Skeletal muscle satellite cell (primary cell): Measurements from ENCODE around the gene SERTAD2.

ENCODE experiments used
- H3K27me3 ChIP-seq: 2 replicates; pipeline ENCODE4 v1.7.0; 2013; ENCODE audit warnings: low read length; ENCODE audit not compliant: control insufficient read depth, insufficient read depth
- H3K36me3 ChIP-seq: 2 replicates; pipeline ENCODE4 v1.7.0; 2013; ENCODE audit warnings: mild to moderate bottlenecking, control low read depth, low read length; ENCODE audit not compliant: insufficient read depth
- H3K4me1 ChIP-seq: 2 replicates; pipeline ENCODE4 v1.7.0; 2013; ENCODE audit warnings: low read length; ENCODE audit not compliant: control insufficient read depth, insufficient read depth
- H3K4me2 ChIP-seq: 2 replicates; pipeline ENCODE4 v1.7.0; 2013; ENCODE audit warnings: mild to moderate bottlenecking, low read length
- H3K4me3 ChIP-seq: 2 replicates; pipeline ENCODE4 v1.7.0; 2013; ENCODE audit warnings: low read length
- H3K9ac ChIP-seq: 2 replicates; pipeline ENCODE4 v1.7.0; 2013; ENCODE audit warnings: mild to moderate bottlenecking, low read depth, low read length, moderate library complexity
- H3K9me3 ChIP-seq: replicated peaks from 2 replicates; pipeline ENCODE4 v1.7.0; 2013; ENCODE audit warnings: mild to moderate bottlenecking, control low read depth, low read length

The SERTAD2 gene

DNA sequence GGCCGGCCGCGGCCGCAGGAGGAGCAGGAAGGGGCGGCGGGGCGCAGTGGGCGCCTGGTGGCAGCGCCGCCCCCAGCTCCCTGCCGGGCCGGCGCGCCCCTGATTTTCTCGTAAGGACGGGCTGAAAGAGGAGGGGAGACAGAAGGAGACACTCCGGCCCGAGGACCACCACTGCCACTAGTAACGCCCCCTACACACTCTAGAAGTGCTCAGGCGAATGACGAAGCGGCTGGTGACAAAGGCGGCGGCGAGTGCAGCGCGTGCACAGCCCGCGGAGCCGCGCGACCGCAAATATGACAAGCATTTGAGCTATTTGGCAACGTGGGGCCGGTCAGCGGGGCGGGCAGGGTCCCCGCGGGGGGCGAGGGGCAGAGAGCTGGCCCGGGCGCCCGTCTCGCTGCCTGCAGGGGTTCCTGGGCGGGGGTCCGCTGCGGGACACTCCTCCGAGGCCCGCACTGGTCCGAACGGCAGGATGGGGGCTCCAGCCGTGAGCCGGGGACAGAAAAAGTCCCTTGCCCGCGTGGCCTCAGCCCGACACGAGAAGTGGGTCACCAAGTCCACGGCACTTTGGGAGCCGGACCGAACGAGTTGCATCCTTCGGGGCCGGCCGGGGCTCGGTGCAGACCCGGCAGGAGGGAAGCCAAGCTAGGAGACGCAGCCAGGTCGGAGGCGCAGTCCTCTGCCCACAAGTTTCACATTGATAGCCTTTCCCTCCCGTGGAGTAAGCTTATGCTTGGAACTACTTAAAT, 524 bp upstream of the SERTAD2 start:
- Histone ChIP-seq H3K9ac (peak overlapping the region; percentile 99), H3K4me2 (peak overlapping the region; percentile 99), H3K36me3 (no peaks in the 10 kb centered on the region), H3K4me3 (peak overlapping the region; percentile 87), H3K4me1 (peaks cover 42% of the 10 kb centered on the region), H3K9me3 (no peaks in the 10 kb centered on the region), H3K27me3 (no peaks in the 10 kb centered on the region)

DNA sequence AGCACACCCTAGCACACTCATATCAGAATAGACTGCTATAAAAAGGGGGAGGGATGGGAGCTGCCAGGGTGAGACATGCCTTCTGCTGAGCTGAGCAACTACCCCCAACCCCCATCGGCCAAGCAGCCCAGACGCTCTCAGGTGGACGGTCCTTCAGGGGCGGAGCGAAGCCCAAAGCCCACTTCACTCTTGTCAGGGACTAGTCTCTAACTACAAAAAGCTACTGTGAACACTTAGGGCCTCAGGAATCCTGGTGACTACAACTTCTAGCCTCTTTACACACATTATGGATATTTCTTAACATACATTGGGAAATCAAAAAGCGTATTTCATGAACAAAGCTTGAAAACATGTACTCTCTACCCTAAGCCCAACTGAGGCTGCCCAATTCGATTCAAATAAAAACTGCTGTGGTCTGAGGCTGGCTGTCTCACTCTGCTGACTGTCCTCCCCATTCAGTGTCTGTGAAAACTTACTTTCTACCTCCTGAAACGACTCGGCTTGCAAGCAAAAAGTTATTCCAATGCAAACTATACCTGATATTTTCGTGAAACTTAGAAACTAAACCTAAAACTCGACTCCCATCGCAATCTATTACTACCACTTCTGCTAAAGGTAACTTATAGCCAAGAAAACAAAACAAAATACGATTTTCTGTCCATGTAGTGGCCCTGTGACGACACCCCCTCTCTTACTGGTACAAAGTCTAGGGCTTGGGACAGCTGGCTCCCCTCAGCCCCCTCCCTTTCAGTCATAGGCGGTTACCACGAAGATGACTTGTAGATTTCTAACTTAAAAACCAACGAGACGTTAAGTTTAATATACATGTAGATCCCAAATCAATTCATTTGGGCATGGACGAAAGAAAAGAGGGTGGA, 1.2 kb downstream of the SERTAD2 start:
- peak overlapping the region; percentile 96 for H3K9ac ChIP-seq
- no peaks in the 10 kb centered on the region for H3K27me3 ChIP-seq
- H3K36me3 ChIP-seq: no peaks in the 10 kb centered on the region
- no peaks in the 10 kb centered on the region for H3K9me3 ChIP-seq
- peak overlapping the region; percentile 94 for H3K4me3 ChIP-seq
- H3K4me2 ChIP-seq: peak overlapping the region; percentile 87
- peaks cover 56% of the 10 kb centered on the region for H3K4me1 ChIP-seq

DNA sequence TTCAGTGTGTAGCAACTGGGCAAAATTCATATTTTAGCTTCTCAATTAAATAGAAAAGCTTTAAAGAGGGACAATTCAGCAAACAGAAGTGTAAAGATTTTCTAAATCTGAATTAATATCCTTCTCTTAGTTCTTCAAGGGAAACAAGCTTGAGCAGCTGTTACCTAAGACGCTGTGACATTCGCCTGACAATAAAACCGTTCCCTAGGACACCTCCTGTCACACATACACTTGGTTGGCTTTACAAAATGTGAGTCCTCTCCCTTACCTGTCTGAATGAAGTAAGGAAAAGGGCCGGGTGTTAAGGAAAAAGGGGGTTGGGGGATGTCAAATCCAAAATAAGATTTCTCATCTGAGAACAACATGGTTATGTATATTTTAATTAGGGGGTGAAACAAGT, 2.1 kb downstream of the SERTAD2 start:
- peak overlapping the region; percentile 96 for H3K9ac ChIP-seq

DNA sequence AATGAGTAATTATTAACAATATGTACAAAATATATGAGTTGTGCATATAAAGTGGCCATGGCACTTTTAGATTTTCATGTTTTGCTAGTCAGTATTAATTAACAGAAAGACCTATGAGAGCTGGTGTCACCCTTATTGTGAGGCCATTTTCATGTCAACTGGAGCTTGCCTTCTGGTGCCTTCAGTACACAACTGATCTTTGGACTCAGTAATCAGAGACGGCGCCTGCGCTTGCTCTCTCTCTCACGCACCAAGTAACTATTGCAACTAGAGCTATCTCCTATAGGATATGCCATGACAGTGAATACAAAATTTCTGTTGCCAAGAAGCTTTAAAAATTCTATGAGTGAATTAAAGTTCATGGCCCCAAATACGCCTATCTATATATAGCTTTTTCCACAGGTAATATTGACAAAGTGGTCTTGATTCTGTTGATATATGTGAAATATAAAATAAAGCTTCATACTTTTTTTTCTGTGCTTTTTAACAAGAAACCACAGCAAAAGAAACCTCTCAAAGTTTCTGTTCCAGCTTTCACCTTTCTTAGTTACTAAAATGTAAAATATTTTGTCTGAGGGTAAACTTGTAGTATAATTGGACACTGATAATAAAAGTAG, 2.9 kb downstream of the SERTAD2 start:
- Histone ChIP-seq H3K9me3 (no peaks in the 10 kb centered on the region), H3K36me3 (no peaks in the 10 kb centered on the region), H3K4me1 (peaks cover 62% of the 10 kb centered on the region), H3K4me2 (peak overlapping the region; percentile 87), H3K9ac (peak overlapping the region; percentile 96), H3K27me3 (no peaks in the 10 kb centered on the region), H3K4me3 (peak overlapping the region; percentile 94)

More for the DNA sequence above, 2.1 kb downstream of the SERTAD2 start:
- Histone ChIP-seq H3K9me3 (no peaks in the 10 kb centered on the region), H3K4me3 (peak overlapping the region; percentile 94), H3K4me2 (peak overlapping the region; percentile 87), H3K4me1 (peaks cover 57% of the 10 kb centered on the region), H3K27me3 (no peaks in the 10 kb centered on the region), H3K36me3 (no peaks in the 10 kb centered on the region)

DNA sequence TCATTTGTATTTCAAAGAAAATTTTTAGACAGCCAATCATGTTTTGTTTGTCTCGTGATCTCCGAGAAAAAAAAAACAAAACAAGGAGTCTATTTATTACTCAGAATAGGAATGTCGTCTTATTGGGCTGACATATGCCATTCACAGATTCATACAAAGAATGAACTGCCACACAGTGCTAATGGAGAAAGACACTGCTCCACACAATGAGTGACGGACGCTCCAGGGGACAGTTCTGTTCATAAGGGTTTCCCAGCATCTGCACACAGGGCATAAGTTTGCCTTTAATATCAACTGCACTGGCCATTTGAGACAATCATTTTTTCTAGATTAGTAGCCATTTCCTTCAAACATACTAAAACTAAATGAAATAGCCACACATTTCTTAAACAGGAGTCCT, 3.4 kb downstream of the SERTAD2 start:
- Histone ChIP-seq H3K4me3 (peak overlapping the region; percentile 30), H3K27me3 (no peaks in the 10 kb centered on the region), H3K9ac (no peak overlapping the region), H3K9me3 (no peaks in the 10 kb centered on the region), H3K4me1 (peaks cover 62% of the 10 kb centered on the region), H3K36me3 (no peaks in the 10 kb centered on the region), H3K4me2 (peak overlapping the region; percentile 75)

DNA sequence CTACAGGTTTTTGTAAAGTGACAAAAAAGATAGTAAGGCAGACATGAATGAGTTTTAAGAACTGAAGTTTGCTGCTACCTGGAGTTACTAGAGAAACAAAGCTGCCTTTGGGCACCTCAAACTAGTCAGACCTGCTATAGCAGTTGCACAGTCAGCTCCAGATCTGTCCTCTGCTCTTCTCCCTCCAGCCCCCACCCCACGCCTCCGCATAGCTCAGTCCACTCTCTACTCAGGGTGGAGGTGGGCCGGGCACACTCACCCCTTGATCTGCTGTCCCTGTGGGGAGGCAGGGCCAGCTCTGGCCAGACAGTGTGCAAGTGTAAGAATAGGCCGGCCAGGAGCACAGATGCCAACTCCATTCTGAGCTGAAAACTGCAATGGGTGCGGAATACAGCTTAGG, 4.1 kb downstream of the SERTAD2 start:
- no peak overlapping the region for H3K9ac ChIP-seq
- H3K4me2 ChIP-seq: peak overlapping the region; percentile 75
- H3K36me3 ChIP-seq: no peaks in the 10 kb centered on the region
- no peaks in the 10 kb centered on the region for H3K9me3 ChIP-seq
- no peaks in the 10 kb centered on the region for H3K27me3 ChIP-seq
- peak overlapping the region; percentile 47 for H3K4me3 ChIP-seq
- peaks cover 62% of the 10 kb centered on the region for H3K4me1 ChIP-seq

DNA sequence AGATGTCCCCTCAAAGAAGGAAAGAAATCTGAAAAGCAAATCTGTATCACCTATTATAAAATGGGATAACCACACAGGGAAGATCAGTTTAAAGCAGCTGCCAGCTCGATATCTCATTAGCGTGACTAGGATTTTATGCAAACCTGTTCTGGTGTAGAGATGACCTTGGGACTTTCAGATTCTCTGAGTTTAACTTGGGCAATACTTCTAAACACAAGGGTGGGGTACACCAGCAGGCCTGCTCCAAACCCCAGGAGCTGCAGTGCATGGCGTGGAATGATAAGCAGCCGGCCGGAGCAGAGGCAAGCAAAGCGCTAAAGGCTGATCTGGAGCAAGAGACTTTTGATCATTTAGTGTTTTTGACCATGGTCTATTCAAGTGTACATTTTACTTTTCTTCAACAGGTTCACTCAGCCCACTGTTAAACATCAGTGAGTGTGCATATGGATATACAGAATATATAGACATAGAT, 4.7 kb downstream of the SERTAD2 start:
- Histone ChIP-seq H3K4me1 (peaks cover 65% of the 10 kb centered on the region), H3K27me3 (no peaks in the 10 kb centered on the region), H3K4me3 (no peak overlapping the region), H3K9me3 (no peaks in the 10 kb centered on the region), H3K36me3 (no peaks in the 10 kb centered on the region), H3K4me2 (peak overlapping the region; percentile 75), H3K9ac (no peak overlapping the region)

DNA sequence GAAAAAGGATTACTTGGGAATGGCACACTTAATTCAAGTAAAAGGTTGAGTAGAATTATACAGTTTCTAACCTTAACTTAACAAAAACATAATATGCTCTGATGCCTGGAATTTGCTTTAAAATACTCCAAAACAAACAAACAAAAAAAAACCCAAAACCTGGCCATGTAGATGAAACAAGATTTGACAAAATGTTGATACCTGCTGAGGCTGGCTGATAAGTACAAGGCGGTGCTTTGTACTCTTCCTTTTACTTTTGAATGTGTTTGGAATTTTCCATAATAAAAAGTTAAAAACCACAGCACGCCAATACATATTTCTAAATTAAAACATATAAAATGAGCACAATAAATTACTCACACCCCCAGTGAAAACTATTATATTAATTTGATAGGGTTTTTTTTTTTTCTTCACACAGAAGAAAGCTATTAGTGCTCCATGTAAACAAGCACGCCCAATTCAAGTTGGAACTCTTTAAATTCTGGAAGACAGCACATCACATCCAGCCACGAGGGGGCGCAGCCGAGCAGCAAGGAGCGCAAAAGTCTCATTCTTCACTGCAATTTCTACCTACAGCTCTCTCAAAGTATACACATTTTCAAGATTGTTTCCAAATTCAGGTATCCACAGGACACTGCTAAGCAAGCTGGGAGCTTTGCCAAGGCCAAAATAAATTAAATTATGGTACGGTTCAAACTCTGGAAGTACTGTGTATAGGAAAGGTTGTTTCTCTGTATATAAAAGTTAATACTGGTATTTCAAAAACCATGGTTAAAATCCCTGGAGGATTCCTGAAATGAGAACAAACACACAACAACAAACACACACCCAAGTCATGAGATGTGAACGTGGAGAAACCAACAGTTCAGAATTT, 7.5 kb downstream of the SERTAD2 start:
- peaks cover 70% of the 10 kb centered on the region for H3K4me1 ChIP-seq
- H3K9ac ChIP-seq: peak overlapping the region; percentile 76
- no peaks in the 10 kb centered on the region for H3K9me3 ChIP-seq
- H3K27me3 ChIP-seq: no peaks in the 10 kb centered on the region
- H3K4me3 ChIP-seq: no peak overlapping the region
- no peaks in the 10 kb centered on the region for H3K36me3 ChIP-seq
- H3K4me2 ChIP-seq: peak overlapping the region; percentile 21

DNA sequence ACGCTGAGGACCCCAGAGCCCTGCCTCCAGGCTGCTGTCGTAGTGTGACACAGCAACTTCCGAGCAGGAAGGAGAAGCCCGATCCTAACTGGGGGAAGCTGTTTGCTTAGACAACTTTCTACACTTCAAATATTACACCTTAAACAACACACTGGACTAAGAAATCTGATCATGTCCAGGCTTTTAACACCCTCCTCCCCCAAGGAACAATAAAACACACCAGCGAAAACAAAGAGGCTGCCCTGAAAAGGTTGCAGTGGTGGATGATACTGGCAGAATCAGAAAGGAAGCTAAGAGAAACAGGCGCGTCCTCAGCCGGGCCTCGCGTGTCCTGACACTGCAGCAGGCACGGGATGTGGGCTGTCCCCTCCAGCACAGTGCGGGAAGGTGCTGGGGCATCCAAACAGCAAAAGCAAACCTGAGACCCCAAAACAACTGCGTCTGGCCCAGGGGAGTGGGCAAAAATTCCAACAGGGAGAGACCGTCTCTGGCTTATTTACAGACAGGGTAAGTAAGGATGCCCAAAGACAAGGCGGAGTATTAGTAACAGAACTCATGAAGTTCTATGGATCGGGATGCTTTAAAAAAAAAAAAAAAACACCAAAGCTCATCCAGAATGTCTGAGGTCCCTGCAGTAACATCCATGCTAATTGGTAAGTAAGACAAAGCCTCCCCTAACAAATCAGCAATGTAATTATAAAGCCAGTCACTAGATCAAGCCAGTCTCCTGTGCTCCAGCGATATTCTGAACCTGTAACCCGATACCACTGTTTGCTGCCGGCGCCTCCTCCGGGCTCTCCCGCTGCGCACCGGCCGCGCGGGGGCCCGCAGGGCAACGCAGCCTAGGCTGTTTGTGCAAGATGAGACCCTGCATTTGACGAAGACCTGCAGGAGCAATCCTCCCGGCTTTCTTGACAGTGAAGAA, 9.0 kb downstream of the SERTAD2 start:
- H3K27me3 ChIP-seq: no peaks in the 10 kb centered on the region
- H3K36me3 ChIP-seq: peaks cover 2% of the 10 kb centered on the region
- H3K9me3 ChIP-seq: no peaks in the 10 kb centered on the region
- peak overlapping the region; percentile 66 for H3K4me3 ChIP-seq
- H3K4me1 ChIP-seq: peaks cover 61% of the 10 kb centered on the region
- H3K4me2 ChIP-seq: peak overlapping the region; percentile 86
- peak overlapping the region; percentile 76 for H3K9ac ChIP-seq

DNA sequence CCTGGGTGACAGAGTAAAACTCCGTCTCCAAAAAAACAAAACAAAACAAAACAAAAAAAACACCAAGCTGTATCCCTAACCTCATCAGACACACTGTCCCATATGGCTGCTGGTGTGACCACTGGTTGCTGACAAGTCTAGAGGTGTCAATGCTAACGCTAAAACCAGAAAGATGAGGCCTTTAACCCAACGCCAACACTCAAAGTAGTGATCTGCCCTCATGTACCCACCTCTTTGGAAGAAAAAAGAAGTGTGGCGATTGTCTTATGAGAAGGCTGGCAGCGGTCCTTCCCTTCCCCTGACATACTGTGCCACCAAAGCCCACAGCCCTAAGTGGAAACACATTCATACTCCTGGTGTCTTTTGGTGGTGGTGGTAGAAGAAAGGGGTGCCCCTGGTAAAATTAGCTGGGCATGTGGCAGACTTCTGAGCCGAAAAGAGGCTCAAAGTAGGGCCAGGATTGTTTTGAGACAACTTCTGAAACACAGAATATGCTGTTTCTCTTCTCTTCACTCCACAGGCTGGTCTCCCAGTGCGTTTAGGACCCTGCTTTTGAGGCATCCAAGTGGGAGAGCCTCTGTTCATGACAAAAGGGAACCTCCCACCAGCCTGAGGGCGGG, 9.8 kb downstream of the SERTAD2 start:
- H3K36me3 ChIP-seq: peaks cover 2% of the 10 kb centered on the region
- peak overlapping the region; percentile 76 for H3K9ac ChIP-seq
- H3K4me1 ChIP-seq: peaks cover 55% of the 10 kb centered on the region
- no peaks in the 10 kb centered on the region for H3K9me3 ChIP-seq
- H3K4me3 ChIP-seq: peak overlapping the region; percentile 66
- peak overlapping the region; percentile 86 for H3K4me2 ChIP-seq
- H3K27me3 ChIP-seq: no peaks in the 10 kb centered on the region
